Trophoblast cell (in vitro differentiated cells and primary cell): ENCODE results near the gene SCAANT1.

ENCODE experiments used
- DNase-seq, 2 donors: peaks; one replicate each; pipeline ENCODE4 v3.0.0-alpha.2; 2016
- H2AFZ ChIP-seq: 2 replicates; pipeline ENCODE4 v1.6.1; 2013; ENCODE audit warnings: low read length, moderate library complexity, mild to moderate bottlenecking; ENCODE audit not compliant: insufficient read depth, poor library complexity
- H2AK5ac ChIP-seq: 2 replicates; pipeline ENCODE4 v1.6.1; 2013; ENCODE audit warnings: mild to moderate bottlenecking, low read length
- H2BK120ac ChIP-seq: 2 replicates; pipeline ENCODE4 v1.6.1; 2013; ENCODE audit warnings: low read length, mild to moderate bottlenecking, moderate library complexity; ENCODE audit not compliant: insufficient read depth, poor library complexity
- H2BK12ac ChIP-seq: 2 replicates; pipeline ENCODE4 v1.6.1; 2013; ENCODE audit warnings: mild to moderate bottlenecking, low read length, moderate library complexity
- H2BK5ac ChIP-seq: 2 replicates; pipeline ENCODE4 v1.6.1; 2013; ENCODE audit warnings: low read length, low read depth, moderate library complexity, mild to moderate bottlenecking; ENCODE audit not compliant: poor library complexity
- H3K14ac ChIP-seq: 2 replicates; pipeline ENCODE4 v1.6.1; 2013; ENCODE audit warnings: mild to moderate bottlenecking, low read length
- H3K18ac ChIP-seq: 2 replicates; pipeline ENCODE4 v1.6.1; 2013; ENCODE audit warnings: mild to moderate bottlenecking, low read length
- H3K23ac ChIP-seq: 2 replicates; pipeline ENCODE4 v1.6.1; 2013; ENCODE audit warnings: low read length
- H3K27ac ChIP-seq: 2 replicates; pipeline ENCODE4 v1.5.1; 2013; ENCODE audit warnings: low read depth, mild to moderate bottlenecking, inconsistent platforms, low read length, moderate library complexity
- H3K27me3 ChIP-seq: 2 replicates; pipeline ENCODE4 v1.6.1; 2013; ENCODE audit warnings: inconsistent platforms, mild to moderate bottlenecking, low read length, moderate library complexity; ENCODE audit not compliant: insufficient read depth
- H3K36me3 ChIP-seq, 2 experiments: 1 replicate in 1 of 2; 2 replicates in 1 of 2; pipeline ENCODE4 v1.6.1; 2013; ENCODE audit warnings: low read length in 2 of 2, mild to moderate bottlenecking in 2 of 2, moderate library complexity in 1 of 2; ENCODE audit not compliant: insufficient read depth in 2 of 2, control insufficient read depth in 1 of 2
- H3K4ac ChIP-seq: 2 replicates; pipeline ENCODE4 v1.6.1; 2013; ENCODE audit warnings: low read depth, mild to moderate bottlenecking, low read length, moderate library complexity
- H3K4me1 ChIP-seq, 2 experiments: 1 replicate in 1 of 2; 2 replicates in 1 of 2; pipeline ENCODE4 v1.6.1; 2013; ENCODE audit warnings: low read length in 2 of 2, mild to moderate bottlenecking in 2 of 2, moderate library complexity in 1 of 2; ENCODE audit not compliant: insufficient read depth in 2 of 2, control insufficient read depth in 1 of 2
- H3K4me2 ChIP-seq: 2 replicates; pipeline ENCODE4 v1.6.1; 2013; ENCODE audit warnings: inconsistent platforms, mild to moderate bottlenecking, low read length, moderate library complexity
- H3K4me3 ChIP-seq: 2 replicates; pipeline ENCODE4 v1.5.1; 2013; ENCODE audit warnings: mild to moderate bottlenecking, low read depth, low read length, inconsistent platforms
- H3K79me1 ChIP-seq: one replicate; pipeline ENCODE4 v1.6.1; 2013; ENCODE audit warnings: low read length
- H3K79me2 ChIP-seq: 2 replicates; pipeline ENCODE4 v1.6.1; 2013; ENCODE audit warnings: low read length, mild to moderate bottlenecking; ENCODE audit not compliant: control insufficient read depth, insufficient read depth, poor library complexity
- H3K9ac ChIP-seq: 2 replicates; pipeline ENCODE4 v1.6.1; 2013; ENCODE audit warnings: mild to moderate bottlenecking, low read length
- H3K9me3 ChIP-seq: 2 replicates; pipeline ENCODE4 v1.6.1; 2013; ENCODE audit warnings: low read depth, mild to moderate bottlenecking, control low read depth, inconsistent platforms, low read length; ENCODE audit not compliant: insufficient read depth
- H4K12ac ChIP-seq: 2 replicates; pipeline ENCODE4 v1.6.1; 2013; ENCODE audit warnings: low read depth, mild to moderate bottlenecking, low read length, moderate library complexity
- H4K8ac ChIP-seq: 2 replicates; pipeline ENCODE4 v1.6.1; 2013; ENCODE audit warnings: low read depth, mild to moderate bottlenecking, low read length, moderate library complexity
- H4K91ac ChIP-seq: one replicate; pipeline ENCODE4 v1.6.1; 2013; ENCODE audit warnings: low read depth, mild to moderate bottlenecking, low read length, moderate library complexity
- WGBS: extraction: QIAGEN DNeasy Blood & Tissue Kit; methylation state at CpG from one replicate; pipeline ENCODE4 v1.1.7; 2013; ENCODE audit warnings: missing lambda C conversion rate; ENCODE audit not compliant: insufficient read length, insufficient coverage; ENCODE audit errors: extremely low coverage; 5-methylcytosine and 5-hydroxymethylcytosine counted together

The SCAANT1 gene

GRCh38 chr3:63933459-63933858 lies 21.3 kb upstream of the SCAANT1 start:
- Histone ChIP-seq H3K79me1 (no peaks in the 10 kb centered on the region), H2AK5ac (no peak overlapping the region), H3K79me2 (peaks cover 2% of the 10 kb centered on the region), H4K8ac (no peak overlapping the region), H3K36me3 (peaks cover 0 to 3% of the 10 kb centered on the region in 2 experiments), H2BK12ac (no peak overlapping the region), H2BK5ac (no peak overlapping the region), H3K4me2 (no peak overlapping the region), H3K4me1 (no peaks in the 10 kb centered on the region), H3K9ac (no peak overlapping the region), H2AFZ (no peak overlapping the region), H3K9me3 (no peaks in the 10 kb centered on the region), H3K23ac (no peak overlapping the region), H3K18ac (no peak overlapping the region), H3K14ac (no peak overlapping the region), H4K12ac (no peak overlapping the region), H2BK120ac (no peak overlapping the region), H4K91ac (no peak overlapping the region), H3K4me3 (no peak overlapping the region), H3K27ac (no peak overlapping the region), H3K4ac (no peak overlapping the region), H3K27me3 (no peaks in the 10 kb centered on the region)
- no CpG with 5 or more reads among the region's 1 CpG for WGBS
- DNase-seq, result no peak

- Histone ChIP-seq H3K9ac (no peak overlapping the region), H4K91ac (no peak overlapping the region), H2AK5ac (no peak overlapping the region), H3K4me3 (no peak overlapping the region), H3K4ac (no peak overlapping the region), H2BK120ac (no peak overlapping the region), H3K9me3 (no peaks in the 10 kb centered on the region), H3K79me2 (peaks cover 2% of the 10 kb centered on the region), H3K27ac (no peak overlapping the region), H2BK12ac (no peak overlapping the region), H3K4me2 (no peak overlapping the region), H3K14ac (no peak overlapping the region), H2AFZ (no peak overlapping the region), H2BK5ac (no peak overlapping the region), H3K27me3 (no peaks in the 10 kb centered on the region), H3K18ac (no peak overlapping the region), H3K4me1 (no peaks in the 10 kb centered on the region), H3K36me3 (peaks cover 0 to 3% of the 10 kb centered on the region in 2 experiments), H3K79me1 (no peaks in the 10 kb centered on the region), H4K8ac (no peak overlapping the region), H3K23ac (no peak overlapping the region), H4K12ac (no peak overlapping the region)
- DNase-seq, result no peak
- no CpG with 5 or more reads among the region's 3 CpGs for WGBS
These were observed 20.5 kb upstream of the SCAANT1 start for GRCh38 chr3:63932509-63933212.

GRCh38 chr3:63931290-63931689 lies 19.1 kb upstream of the SCAANT1 start:
- Histone ChIP-seq H3K18ac (no peak overlapping the region), H2BK120ac (no peak overlapping the region), H3K4ac (no peak overlapping the region), H3K9ac (no peak overlapping the region), H4K12ac (no peak overlapping the region), H3K27ac (no peak overlapping the region), H2BK5ac (no peak overlapping the region), H3K14ac (no peak overlapping the region), H3K27me3 (no peaks in the 10 kb centered on the region), H3K79me2 (peaks cover 2% of the 10 kb centered on the region), H3K9me3 (no peaks in the 10 kb centered on the region), H4K8ac (no peak overlapping the region), H3K4me1 (no peaks in the 10 kb centered on the region), H3K4me2 (no peak overlapping the region), H3K79me1 (no peaks in the 10 kb centered on the region), H2AFZ (no peak overlapping the region), H3K23ac (no peak overlapping the region), H4K91ac (no peak overlapping the region), H3K4me3 (no peak overlapping the region), H2BK12ac (no peak overlapping the region), H3K36me3 (peaks cover 3 to 4% of the 10 kb centered on the region in 2 experiments), H2AK5ac (no peak overlapping the region)
- no CpG with 5 or more reads among the region's 3 CpGs for WGBS
- no peak for DNase-seq

- Histone ChIP-seq H3K23ac (no peak overlapping the region), H2BK12ac (no peak overlapping the region), H2AK5ac (no peak overlapping the region), H2BK120ac (no peak overlapping the region), H3K9ac (no peak overlapping the region), H3K79me1 (no peaks in the 10 kb centered on the region), H2AFZ (no peak overlapping the region), H3K27ac (no peak overlapping the region), H4K8ac (no peak overlapping the region), H3K36me3 (peaks cover 7 to 19% of the 10 kb centered on the region in 2 experiments), H4K12ac (no peak overlapping the region), H3K4me3 (no peak overlapping the region), H3K79me2 (peaks cover 2% of the 10 kb centered on the region), H3K4me1 (no peaks in the 10 kb centered on the region), H2BK5ac (no peak overlapping the region), H3K27me3 (no peaks in the 10 kb centered on the region), H3K4me2 (no peak overlapping the region), H3K18ac (no peak overlapping the region), H4K91ac (no peak overlapping the region), H3K4ac (no peak overlapping the region), H3K9me3 (no peaks in the 10 kb centered on the region), H3K14ac (no peak overlapping the region)
- no CpG with 5 or more reads among the region's 10 CpGs for WGBS
- DNase-seq, result no peak
These were observed 15.5 kb upstream of the SCAANT1 start for GRCh38 chr3:63927422-63928280.
